KBM-7 (cell line): ENCODE measurements around the gene FOSL1.

Source experiments
- DNase-seq: peaks from one replicate; pipeline ENCODE4 v3.0.0-alpha.2; 2015
- in situ Hi-C: fragments of 300-500 bp; cut with MboI; formaldehyde crosslinking; loops from 2 replicates; pipeline ENCODE4 v1.14.3; 2020; ENCODE audit warnings: low sequenced_read_pairs, low pct_unique_long_range_greater_than_20kb, mixed read lengths

FOSL1 gene

DNA sequence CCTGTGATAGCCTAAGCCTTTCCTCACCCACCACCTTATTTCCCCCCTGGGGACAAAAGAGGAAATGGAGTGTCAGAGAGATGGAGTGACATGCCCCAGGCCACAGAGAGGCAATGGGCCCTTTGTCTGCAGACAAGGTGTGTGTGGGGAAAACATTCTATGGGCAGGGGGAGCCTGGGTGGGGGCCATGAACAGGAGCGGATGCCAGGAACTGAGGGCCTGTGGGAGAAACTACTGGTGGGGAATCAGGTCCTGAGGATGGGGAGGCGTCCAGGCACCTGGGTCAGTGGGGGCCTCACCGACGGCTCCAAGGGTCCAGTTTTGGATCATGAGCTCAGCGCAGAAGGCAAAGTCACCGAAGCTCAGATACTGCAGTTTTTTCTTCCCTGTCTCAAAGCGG is 15.0 kb downstream of the FOSL1 start:
- no peak for DNase-seq
- in situ Hi-C loops: no loop called here

DNA sequence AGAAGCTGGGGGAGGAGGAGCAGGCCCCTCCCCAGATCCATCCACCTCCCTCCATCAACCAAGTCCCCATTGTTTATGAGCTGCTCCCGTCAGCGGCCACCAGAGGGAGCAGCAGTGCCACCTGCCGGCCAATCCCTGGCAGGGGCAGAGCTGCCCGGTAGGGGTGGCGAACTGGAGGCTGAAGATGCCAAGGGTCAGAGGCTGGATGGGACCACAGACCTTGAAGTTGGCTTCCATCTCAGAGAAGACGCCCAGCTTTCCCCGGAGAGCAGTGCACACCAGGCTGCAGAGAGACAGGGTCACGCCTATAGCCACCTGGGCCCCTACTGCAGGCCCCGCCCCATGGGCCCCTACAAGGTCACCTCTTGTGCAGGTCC is 15.5 kb downstream of the FOSL1 start:
- in situ Hi-C loops: no loop called here
- peak; percentile 80 for DNase-seq

DNA sequence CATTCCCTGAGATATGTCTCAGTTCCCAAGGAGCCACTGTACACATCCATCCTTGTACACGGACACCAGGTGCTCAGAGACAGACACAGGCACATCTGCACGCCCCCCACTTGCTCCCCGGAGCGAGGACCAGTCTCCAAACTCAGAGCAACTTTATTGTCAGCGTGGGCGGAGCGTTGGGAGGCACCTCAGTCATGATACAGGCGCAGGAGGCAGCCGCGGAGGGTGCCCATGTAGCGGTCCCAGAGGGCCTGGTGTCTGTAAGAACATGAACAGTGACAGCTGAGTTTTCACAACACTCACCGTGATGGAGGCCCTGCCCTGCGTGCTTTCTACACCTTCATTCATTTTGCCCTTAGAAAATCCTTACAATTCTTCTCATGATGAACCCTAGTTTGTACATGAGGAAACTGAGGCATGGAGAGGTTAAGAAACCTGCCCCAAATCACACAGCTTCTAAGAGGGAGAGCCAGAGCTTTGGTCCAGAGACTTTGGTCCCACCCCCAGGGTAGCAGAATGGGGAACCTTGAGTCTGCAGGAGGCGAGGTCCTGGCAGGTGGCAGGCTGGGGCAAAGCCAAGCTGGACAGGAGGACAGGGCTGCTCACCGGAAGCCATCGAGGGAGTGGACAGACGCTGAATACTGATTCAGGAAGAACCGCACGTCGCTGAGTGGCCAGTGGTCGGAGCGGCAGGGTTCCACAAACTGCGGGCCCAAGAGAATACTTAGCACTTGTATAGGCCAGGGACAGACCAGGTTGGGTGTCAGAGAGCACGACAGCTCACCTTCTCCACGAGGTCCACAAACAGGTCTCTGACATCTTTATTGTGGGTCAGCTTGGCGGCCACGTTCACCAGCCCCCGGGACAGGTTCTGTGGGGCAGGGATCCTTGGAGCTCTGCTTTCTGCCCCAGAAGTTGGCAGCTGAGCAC is 16.1 kb downstream of the FOSL1 start:
- DNase-seq: no peak
- in situ Hi-C loops: no loop called here

DNA sequence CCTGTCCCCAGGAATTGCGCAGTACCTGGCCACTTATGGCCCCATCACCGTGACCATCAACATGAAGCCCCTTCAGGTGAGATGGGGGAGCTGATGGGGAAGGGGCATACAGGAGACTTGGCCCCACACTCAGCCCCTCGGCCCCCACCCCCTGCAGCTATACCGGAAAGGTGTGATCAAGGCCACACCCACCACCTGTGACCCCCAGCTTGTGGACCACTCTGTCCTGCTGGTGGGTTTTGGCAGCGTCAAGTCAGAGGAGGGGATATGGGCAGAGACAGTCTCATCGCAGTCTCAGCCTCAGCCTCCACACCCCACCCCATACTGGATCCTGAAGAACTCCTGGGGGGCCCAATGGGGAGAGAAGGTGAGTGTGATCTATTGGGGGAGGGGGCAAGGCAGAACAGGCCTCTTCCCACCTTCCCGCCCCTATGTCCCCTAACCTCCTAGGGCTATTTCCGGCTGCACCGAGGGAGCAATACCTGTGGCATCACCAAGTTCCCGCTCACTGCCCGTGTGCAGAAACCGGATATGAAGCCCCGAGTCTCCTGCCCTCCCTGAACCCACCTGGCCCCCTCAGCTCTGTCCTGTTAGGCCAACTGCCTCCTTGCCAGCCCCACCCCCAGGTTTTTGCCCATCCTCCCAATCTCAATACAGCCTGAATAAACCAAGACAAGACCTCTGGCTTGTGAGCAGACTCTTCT is 17.0 kb downstream of the FOSL1 start:
- no peak for DNase-seq
- in situ Hi-C loops: no loop called here

DNA sequence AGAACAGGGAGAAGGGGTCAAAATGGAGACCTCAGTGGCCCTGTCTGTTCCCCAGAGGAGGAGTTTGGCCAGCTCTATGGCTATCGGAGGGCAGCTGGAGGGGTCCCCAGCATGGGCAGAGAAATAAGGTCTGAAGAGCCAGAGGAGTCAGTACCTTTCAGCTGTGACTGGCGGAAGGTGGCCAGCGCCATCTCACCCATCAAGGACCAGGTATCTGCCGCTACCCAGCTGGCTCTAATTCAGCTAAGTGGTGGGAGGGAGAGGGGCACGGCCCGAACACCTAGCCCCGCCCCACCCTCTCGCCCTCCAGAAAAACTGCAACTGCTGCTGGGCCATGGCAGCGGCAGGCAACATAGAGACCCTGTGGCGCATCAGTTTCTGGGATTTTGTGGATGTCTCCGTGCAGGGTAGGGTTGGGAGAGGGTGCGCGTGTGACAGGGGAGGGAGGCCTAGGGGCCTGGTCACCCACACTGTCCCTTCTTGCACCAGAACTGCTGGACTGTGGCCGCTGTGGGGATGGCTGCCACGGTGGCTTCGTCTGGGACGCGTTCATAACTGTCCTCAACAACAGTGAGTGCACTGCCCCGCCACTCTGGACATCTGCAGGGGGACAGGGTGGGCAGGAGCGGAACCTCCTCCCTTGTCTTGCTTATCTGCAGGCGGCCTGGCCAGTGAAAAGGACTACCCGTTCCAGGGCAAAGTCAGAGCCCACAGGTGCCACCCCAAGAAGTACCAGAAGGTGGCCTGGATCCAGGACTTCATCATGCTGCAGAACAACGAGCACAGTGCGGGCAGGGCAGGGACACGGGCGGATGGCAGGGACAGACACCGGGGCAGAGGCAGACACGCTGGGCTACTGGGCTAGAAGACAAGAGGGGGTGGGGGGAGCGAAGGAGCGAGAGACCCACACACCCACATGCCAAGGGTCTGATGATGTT is 17.8 kb downstream of the FOSL1 start:
- in situ Hi-C loops: no loop called here
- DNase-seq: no peak

DNA sequence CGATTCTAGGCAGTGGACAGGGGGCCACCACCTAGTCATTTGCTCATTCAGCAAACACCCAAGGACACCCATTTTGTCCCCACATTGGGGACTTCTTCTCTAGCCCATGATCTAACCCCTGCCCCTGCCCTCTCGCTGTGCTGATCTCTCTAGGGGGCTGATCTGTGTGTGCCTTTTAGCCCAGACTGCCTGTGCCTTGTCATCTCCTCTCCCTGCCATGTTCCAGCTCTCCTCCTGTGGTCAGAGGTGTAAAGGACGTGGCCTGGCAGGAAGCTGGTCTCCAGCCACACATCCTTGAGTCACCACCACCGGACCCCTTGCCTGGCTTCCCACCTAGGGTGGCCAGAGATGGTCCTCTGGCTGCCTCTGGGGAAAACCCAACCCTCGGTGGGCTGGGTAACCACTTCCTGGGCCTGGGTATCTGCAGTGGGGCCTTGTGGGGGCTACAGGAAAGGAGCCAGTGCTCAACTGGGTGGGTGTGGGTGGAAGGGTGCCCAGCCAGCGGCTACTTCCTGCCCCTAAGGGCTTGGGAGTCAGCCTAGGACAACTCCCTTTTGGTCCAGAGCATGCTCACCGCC is 19.3 kb downstream of the FOSL1 start:
- no peak for DNase-seq
- in situ Hi-C loops: no loop called here

DNA sequence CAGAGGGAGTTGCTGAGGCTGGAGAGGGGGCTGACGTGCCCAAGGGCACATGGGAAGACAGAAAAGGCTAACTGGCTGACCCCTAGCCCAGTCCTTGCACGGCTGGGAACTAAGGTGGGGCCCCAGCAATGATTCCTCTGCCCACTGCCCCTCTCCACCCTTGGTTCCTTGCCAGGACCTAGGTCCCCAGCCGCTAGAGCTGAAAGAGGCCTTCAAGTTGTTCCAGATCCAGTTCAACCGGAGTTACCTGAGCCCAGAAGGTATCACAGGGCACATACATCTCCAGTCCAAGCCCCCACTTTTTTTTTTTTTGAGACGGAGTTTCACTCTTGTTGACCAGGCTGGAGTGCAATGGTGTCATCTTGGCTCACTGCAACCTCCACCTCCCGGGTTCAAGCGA is 20.2 kb downstream of the FOSL1 start:
- DNase-seq: no peak
- in situ Hi-C loops: no loop called here

DNA sequence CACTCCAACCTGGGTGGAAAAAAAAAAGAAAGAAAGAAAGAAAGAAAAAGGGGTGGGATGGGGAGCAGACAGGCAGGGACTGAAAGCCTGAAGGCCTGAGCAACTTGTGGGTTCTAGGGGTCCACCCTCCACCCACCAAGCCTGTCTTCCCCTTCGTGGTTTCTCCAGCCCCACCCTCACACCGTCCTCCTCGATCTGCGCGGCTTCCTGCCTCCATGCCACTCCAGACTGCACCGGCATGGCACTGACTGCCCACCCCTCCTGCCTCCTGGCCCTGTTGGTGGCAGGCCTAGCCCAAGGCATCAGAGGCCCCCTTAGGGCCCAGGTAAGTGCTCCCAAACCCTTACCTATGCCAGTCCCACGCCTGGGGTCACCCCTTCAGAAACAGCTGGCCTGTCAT is 20.6 kb downstream of the FOSL1 start, which contains the start of gene CTSW:
Gene CTSW, plus strand, starts transcription at position 221 of the 400 bp plus-strand sequence. Its CDS starts 18 bp downstream, at position 239.
- DNase-seq: no peak
- in situ Hi-C loops: no loop called here

DNA sequence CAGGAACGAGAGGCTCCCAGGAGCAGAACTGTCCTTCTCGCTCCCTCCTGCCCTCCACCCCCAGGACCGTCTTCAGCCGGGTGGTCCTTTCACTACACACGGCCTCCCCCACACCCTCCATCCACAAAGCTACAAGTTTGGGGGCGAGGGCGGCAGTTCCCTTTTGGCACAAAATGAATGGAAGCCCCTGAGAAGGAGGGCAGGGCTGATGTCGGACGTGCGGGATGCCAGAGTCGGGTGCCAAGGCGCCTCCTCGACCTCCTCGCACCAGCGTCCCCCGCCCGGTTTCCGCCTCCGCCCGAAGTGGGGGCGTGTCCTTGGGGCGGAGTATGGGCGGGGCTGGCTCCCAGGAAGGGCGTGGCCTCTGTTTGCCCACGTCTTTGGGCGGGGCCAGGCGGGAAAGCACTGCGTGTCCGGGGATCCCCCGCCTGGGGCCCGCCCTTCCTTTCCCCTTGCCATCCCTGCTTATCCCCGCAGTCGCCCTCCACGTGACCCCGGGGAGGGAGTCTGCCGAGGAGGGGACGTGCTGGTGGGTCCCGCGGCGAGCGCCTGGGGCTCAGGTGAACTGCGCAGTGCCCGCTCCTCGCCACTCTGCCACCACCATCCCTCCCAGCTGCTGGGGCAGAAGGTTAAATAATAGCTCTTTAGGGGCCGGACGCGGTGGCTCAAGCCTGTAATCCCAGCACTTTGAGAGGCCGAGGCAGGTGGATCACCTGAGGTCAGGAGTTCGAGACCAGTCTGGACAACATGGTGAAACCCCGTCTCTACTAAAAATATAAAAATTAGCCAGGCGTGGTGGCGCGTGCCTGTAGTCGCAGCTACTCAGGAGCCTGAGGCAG is 26.7 kb downstream of the FOSL1 start:
- in situ Hi-C loops: no loop called here
- peak; percentile 90 for DNase-seq

DNA sequence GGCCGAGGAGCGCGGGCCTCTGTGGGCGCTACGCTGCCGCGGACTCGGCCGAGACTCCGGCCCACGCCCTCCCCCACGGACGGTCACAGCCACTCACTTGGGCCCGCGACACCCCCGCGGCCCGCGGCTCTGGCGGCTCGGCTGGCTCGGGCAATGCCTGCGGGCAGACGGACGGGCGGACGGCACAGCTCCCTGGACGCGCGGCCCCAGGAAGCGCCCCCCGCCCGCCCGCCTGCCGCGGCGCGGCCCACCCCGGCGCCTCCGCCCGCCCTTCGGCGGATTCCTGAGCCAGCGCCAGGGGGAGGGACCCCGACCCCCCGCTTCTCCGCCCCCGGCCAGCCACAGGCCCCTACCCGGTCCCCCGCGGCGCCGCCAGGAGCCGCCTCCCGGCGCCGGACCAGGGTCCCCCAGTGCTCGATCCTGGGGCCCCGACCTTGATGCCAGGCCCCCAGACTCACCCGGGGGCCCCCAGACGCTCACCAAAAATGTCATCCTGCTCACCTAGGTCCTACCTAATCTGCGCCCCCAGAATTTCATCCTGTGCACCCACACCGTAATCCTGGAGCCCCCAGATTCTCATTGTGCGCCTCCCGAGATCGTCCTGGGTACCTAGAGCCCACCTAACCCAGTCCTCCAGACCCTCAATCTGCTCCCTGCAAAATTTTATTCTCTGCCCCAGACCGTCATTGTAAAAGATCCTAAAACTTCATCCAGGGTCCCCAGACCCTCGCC is 27.4 kb downstream of the FOSL1 start, which contains the start of gene EFEMP2:
Gene EFEMP2, minus strand, starts transcription at position 215 of the 732 bp plus-strand sequence. CDS start 446 bp downstream, outside the sequence.
- in situ Hi-C loops: no loop called here
- no peak for DNase-seq

DNA sequence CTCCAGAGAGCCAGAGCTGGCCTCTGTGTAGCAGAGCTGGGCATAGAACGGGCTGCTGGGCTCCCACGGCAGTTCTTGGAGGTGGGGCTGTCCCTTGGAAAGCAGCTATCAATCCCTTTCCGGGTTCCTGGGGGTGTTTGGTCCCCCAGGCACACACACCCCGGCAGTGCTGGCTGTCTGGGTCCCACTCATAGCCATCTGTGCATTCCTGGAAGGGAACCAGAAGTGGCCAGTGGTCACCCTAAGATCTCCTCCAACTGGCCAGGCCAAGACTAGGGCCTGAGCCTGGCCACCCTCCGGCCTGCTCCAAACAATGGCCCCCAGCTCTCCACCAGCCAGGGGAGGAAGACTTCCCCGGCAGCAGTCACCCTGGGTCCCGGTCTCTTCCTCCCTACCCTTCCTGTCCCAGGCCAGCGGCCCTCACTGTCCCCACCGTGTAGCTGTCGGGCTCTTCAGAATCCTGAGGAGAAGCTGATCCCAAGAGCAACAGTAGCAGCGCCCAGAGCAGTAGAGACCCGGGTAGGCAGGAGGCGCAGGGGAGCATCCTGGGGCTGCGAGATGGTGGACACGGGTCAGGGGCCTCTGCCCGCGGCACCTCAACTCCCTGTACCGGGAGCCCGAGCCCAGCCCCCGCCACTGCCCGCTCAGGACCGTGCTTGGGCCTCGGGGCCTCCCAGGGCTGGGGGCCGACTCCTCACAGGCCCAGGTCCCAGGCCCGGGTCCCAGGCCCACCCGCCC is 28.2 kb downstream of the FOSL1 start:
- DNase-seq: no peak
- in situ Hi-C loops: no loop called here

DNA sequence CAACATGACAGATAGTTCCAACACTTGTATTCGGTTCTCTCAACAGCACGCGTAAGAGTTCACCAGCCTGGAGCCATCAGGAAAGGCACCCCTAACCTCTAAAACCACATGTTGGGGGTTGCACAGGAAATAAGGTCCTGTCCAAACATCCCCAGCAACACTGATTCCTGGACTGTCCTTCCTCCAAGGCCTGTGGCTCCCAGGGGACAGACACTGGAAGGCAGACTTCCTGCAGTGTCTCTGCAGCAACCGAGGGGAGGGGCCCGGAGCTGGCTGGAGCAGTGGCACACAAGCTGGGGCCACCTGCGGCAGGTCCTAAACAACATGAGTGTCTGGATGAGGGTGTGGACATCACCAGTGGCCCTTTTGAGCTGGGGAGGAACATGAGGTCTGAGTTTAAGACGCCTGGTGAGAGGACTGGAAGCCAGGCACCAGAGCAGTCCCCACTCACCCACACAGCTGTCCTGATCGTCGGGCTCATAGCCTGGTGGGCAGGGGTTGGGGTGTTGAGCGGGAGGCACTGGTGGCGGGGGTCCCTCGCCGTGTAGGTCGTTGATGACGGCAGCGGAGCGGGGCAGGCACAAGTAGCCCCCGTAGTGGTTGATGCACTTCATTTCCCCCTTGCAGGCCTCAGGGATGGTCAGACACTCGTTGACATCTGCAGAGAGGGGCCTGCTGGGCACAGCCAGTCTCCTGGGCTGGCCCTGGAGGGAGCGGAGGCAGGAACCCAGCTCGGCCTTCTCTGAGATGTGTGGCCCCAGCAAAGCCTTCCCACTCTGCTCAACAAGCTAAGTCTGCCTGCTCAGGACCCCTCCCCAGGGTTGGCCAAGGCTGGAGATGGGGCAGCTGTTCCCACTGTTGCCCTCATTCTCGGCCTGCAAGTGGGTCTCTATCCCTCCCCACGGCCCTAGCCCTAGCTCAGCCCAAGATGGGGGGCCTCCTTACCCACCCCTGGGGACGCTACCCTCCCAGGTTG is 29.2 kb downstream of the FOSL1 start:
- DNase-seq: peak; percentile 70
- in situ Hi-C loops: no loop called here

DNA sequence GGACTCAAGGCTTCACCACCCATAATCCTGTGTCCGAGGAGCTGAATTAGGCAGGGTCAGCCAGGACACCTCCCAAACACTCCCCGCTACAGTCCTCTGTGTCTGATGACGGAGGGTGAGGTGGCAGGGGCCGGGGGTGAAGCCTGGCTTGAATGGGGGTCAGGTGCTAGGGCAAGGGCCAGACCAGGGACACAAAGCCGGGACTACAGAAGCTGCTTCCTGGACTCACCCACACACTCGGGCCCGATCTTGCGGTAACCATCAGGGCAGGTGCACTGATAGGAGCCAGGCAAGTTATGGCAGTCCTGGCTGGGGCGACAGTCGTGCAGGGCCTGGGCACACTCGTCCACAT is 29.9 kb downstream of the FOSL1 start:
- in situ Hi-C loops: no loop called here
- DNase-seq: no peak

DNA sequence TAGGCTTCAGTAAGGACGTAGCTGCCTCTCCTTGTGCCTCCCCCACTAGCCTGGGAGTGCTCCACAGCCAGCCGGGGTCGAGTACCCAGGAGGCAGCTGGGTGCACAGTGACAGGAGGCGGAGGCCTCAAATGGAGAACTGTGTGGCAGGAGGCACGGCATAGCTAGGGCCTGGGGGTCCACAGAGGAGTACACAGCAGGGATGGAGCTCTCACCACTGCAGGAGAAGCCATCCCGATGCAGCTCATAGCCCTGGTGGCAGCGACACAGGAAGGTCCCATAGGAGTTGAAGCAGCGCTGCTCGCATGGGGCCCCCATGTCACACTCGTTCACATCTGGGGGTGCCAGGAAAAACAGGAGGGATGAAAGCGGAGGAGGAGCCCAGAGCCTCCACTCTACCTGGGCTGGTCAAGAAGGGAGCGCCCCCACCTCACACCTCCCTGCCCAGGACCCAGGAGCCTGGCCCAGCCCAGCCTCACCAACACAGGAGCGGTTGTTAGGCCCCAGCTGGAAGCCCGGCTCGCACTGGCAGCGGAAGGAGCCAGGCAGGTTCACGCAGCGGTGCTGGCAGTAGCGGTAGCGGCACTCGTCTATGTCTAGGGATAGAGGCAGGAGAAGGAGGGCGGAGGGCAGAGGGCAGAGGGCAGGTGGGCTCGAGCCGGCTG is 30.4 kb downstream of the FOSL1 start:
- in situ Hi-C loops: no loop called here
- DNase-seq: no peak

DNA sequence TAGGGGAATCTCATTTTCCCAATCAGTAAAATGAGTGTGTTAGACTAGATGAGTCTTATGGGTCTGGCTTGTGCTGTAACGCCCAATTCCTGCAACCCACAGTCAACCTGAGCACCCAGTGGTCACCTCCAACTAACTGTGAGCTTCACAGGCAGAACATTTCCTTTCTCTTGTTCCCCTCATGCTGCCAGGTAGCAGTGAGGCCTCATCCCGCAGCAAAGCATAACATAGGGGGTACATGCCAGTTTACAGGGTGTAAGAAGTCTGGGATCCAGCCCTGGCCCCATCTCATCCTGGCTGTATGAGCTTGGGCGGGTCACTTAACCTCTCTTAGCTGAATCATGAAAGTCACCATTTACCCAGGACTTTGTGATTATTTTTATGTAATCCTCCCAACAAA is 31.3 kb downstream of the FOSL1 start:
- in situ Hi-C loops: no loop called here
- no peak for DNase-seq
